Measurements from ENCODE around the gene PTPRD.

- TF ChIP-seq, protein P1, sequence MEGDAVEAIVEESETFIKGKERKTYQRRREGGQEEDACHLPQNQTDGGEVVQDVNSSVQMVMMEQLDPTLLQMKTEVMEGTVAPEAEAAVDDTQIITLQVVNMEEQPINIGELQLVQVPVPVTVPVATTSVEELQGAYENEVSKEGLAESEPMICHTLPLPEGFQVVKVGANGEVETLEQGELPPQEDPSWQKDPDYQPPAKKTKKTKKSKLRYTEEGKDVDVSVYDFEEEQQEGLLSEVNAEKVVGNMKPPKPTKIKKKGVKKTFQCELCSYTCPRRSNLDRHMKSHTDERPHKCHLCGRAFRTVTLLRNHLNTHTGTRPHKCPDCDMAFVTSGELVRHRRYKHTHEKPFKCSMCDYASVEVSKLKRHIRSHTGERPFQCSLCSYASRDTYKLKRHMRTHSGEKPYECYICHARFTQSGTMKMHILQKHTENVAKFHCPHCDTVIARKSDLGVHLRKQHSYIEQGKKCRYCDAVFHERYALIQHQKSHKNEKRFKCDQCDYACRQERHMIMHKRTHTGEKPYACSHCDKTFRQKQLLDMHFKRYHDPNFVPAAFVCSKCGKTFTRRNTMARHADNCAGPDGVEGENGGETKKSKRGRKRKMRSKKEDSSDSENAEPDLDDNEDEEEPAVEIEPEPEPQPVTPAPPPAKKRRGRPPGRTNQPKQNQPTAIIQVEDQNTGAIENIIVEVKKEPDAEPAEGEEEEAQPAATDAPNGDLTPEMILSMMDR (conservative IDR thresholded peaks at IDR 0.05; ENCODE audit: low read length): no peak
- TF ChIP-seq EZH2phosphoT487 (IDR thresholded peaks at IDR 0.05; ENCODE audit: borderline replicate concordance, low read depth, low read length): no peak
Measured at GRCh38 chr9:10252174-10252573, 360.6 kb downstream of the PTPRD start.

All from OCI-LY7 (cell line).